Islet precursor cell (in vitro differentiated cells): Measurements from ENCODE around the gene MEIOSIN.

Experiments
- DNase-seq: peaks from one replicate; pipeline ENCODE4 v3.0.0-alpha.2; 2018

Gene MEIOSIN

DNA sequence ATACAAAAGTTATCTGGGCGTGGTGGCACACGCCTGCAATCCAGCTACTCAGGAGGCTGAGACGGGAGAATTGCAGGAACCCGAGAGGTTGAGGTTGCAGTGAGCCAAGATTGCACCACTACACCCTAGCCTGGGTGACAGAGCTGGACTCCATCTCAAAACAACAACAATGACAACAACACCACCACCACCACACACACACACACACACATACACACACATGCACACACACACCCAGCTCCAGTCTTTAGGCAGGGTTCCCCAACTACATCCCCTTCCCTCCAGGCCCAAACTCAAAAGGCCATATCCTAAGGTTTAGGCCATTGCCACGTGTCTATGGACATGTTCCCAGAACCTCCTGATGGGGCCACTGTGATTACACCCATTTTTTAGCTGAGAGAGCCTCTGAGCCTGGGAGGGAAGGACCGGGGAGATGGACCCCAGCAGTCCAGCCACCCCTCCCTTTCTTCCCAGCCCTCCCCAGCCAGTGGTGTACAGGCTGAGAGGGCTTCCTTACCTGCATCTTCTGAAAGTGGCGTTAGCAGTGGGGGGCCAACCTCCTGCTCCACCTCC is 68.5 kb downstream of the MEIOSIN start:
- DNase-seq = no peak

DNA sequence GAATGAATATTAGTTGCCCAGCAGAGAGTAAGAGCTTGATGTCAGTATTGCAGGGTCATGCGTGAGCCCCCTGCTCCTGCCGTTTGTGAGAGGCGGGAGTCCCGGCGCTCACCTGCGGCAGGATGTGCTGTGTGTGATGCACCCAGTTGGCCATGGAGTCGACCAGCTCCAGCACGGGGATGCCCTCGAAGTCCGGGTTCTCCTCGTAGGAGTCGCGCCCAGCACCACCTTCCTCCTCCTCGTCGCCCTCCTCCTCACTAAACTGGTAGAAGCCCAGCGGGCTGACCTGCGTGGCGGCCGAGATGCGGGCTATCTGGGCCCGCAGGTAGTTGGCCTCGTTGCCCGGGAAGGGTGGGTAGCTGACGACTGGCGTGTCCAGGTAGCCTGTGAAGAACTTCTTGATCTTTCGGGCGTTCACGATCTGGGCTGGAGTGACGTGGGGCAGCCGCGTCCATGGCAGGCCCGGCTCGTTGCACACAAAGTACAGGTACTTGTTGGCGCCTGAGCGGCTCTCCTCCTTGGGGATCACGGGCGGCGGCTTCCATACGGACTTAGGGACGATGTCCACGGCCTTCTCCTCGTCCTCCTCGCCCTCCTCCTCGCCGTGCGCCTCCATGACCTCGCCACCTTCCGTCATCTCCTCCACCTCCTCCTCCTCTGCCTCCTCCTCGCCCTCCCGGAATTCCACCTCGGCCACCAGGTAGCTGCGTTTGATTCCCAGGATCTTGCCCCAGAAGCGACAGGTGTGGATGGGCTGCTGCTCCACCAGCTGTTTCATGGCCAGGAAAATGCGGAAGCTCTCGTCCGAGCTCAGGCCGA is 71.1 kb downstream of the MEIOSIN start:
- peak; percentile 49 for DNase-seq

DNA sequence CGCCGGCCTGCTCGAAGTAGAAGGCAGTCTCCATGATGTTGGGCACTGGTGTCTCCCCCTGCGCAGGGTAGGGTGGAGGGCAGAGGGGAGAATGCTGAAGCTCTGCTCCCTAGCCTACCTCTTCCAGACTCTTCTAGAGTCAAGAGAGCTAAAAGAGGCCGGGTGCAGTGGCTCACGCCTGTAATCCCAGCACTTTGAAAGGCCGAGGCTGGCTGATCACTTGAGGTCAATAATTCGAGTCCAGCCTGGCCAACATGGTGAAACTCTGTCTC is 71.7 kb downstream of the MEIOSIN start:
- peak; percentile 52 for DNase-seq

DNA sequence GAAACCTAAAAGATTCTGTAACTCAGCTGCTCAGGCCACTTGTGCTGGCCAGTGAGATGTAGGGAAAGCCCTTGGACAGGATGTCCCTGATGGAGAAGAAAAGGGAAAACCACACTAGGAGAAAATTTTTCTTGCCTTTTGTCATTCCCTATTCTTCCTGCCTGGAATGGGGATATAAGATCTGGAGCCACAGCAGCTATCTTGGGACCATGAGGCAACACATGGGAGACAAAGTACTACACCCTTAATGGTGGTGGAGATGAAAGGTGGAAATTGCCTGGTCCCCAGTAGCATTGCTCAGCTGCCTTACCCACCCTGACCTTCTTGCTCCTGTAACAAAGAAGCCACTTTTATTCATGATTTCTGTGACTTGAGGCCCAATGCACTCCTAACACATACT is 72.5 kb downstream of the MEIOSIN start:
- no peak for DNase-seq

DNA sequence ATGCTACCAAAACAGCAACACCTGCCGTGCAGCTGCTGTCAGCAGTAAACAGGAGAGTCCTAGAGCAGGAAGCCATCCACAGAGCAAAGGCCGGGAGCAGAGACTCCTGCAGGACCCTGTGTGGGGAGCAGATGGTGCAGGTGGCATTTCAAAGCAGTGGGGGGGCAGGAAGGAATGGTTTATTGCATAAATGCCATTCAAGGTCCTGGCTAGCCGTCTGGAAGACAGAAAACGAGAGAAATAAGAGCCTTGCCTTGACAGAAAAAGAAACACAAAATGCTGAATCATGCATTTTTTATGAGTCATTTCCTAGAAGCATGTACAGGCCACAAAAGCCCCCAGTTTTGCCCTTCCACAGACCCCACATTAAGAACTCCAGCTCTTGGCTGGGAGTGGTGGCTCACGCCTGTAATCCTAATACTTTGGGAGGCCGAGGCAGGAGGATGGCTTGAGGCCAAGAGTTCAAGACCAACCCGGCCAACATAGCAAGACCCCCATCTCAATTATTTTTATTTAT is 76.5 kb downstream of the MEIOSIN start:
- peak; percentile 70 for DNase-seq

DNA sequence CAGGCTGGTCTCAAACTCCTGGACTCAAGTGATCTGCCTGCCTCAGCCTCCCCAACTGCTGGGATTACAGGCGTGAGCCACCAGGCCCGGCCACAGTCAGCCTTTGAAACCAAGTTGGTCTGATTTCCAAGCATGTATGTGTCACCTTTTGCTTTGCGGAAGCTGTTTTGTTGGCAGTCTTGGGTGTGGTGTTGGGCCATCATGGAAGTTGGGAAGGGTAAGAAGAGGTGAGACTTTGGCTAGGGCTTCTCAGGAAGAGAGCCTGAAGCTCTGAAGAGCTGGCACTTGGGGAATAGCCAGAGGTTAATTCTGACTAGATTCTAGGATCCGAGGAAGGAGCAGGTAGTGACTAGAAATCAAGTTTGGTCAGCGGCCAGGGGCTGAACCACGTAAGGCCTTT is 79.1 kb downstream of the MEIOSIN start:
- DNase-seq = no peak
